Upper lobe of left lung (tissue), 6 donors: ENCODE results near the gene TCTN3. TPM values are rescaled to one million over a fixed set of nuclear protein-coding genes. Genes with fewer than 3 reads are reported as not detected.
A peak's percentile ranks its signal among the peaks of the same experiment; 100 is the strongest.

Experiments
- ATAC-seq, 2 donors: fragments of 200-7000 bp; cut with Tn5 transposase; one replicate each; pipeline ENCODE4 v1.9.1; 2022; ENCODE audit warnings: mild to moderate bottlenecking in 2 of 2, moderate library complexity in 2 of 2; ENCODE audit not compliant: low FRiP score in 2 of 2
- DNase-seq, 2 donors: peaks; one replicate each; pipeline ENCODE4 v3.0.0-alpha.2; 2019 to 2020
- H3K27ac ChIP-seq, 4 donors: fragments of 200-600 bp; sonication (generic); one replicate each; pipeline ENCODE4 v1.5.1; 2016 to 2019
- H3K27me3 ChIP-seq, 4 donors: fragments of 200-600 bp; sonication (generic); one replicate each; pipeline ENCODE4 v1.5.1; 2017 to 2019
- H3K36me3 ChIP-seq, 4 donors: fragments of 200-600 bp; sonication (generic); one replicate each; pipeline ENCODE4 v1.5.1; 2016 to 2019
- H3K4me1 ChIP-seq, 4 donors: fragments of 200-600 bp; sonication (generic); one replicate each; pipeline ENCODE4 v1.5.1; 2018 to 2019
- H3K4me3 ChIP-seq, 4 donors: fragments of 200-600 bp; sonication (generic); one replicate each; pipeline ENCODE4 v1.5.1; 2017 to 2019; ENCODE audit warnings: mild to moderate bottlenecking in 2 of 4, moderate library complexity in 1 of 4
- H3K9me3 ChIP-seq, 4 donors: fragments of 200-600 bp; sonication (generic); one replicate each; pipeline ENCODE4 v1.5.1; 2018 to 2019
- EP300 ChIP-seq, 4 donors: sonication (generic); formaldehyde crosslinking; IDR thresholded peaks; one replicate each; pipeline ENCODE4 v1.5.1; 2017; ENCODE audit warnings: antibody characterized with exemption in 4 of 4, control low read depth in 2 of 4
- POLR2A ChIP-seq, 4 donors: fragments of 450-650 bp; IDR thresholded peaks; one replicate each; pipeline ENCODE4 v1.5.1; 2016 to 2017; ENCODE audit warnings: antibody characterized with exemption in 4 of 4, mild to moderate bottlenecking in 2 of 4
- POLR2AphosphoS5 ChIP-seq, 2 donors: sonication (generic); formaldehyde crosslinking; IDR thresholded peaks; one replicate each; pipeline ENCODE4 v1.5.1; 2017; ENCODE audit warnings: antibody characterized with exemption in 2 of 2
- WGBS, 2 donors: methylation state at CpG; one replicate each; pipeline ENCODE4 v1.1.5; 2017 to 2018; 5-methylcytosine and 5-hydroxymethylcytosine counted together
- total RNA-seq, 6 donors: library from RNA; depleted of rRNA in 4 of 6; stranded (reverse); fragments of >200 nt in 4 of 6; gene quantifications; one replicate each; pipeline versions ENCODE4 v1.1.0 to v1.2.1, GENCODE V29; 2016 to 2021
- TF ChIP-seq, protein P1 (sequence below), 6 experiments: fragments of 450-650 bp in 4 of 6; fragments of 200-600 bp in 2 of 6; sonication (generic) in 2 of 6; IDR thresholded peaks; one replicate each; pipeline ENCODE4 v1.5.1; 2016 to 2019; ENCODE audit warnings: antibody characterized with exemption in 6 of 6
- donor health status: DM: no; HTN: no; CAD: no; lungs with moderate emphysema.
- donor health status: DM: no; HTN: yes; CAD: no; lungs with severe emphysema.

Gene TCTN3
- total RNA-seq, 6 donors from 2014 or later, result 12.6 to 27.6 (median 25.5) TPM

DNA sequence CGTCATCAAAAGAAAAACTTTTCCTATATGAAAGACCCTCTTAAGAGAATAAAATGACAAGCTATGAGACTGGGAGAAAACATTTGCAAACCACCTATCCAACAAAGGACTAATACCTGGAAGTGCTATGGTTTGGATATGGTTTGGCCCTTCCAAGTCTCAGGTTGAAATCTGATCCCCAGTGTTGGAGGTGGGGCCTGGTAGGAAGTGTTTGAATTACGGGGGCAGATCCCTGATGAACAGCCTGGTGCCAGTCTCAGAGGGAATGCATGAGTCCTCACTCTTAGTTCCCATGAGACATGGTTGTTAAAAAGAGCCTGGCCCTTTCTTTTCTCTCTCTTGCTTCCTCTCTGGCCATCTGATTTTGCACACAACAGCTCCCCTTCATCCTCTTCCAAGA lies 43.5 kb downstream of the TCTN3 start:
- Histone ChIP-seq H3K9me3 (no peaks in the 10 kb centered on the region), H3K36me3 (peaks cover 2 to 30% (median 12%) of the 10 kb centered on the region in 4 donors), H3K27ac (no peak overlapping the region), H3K27me3 (no peaks in the 10 kb centered on the region), H3K4me3 (no peak overlapping the region), H3K4me1 (peaks cover 0 to 2% (median 0%) of the 10 kb centered on the region in 4 donors)
- no peak for TF ChIP-seq POLR2AphosphoS5 (IDR thresholded peaks at IDR 0.05)
- no peak for TF ChIP-seq POLR2A (IDR thresholded peaks at IDR 0.05)
- TF ChIP-seq, protein P1, sequence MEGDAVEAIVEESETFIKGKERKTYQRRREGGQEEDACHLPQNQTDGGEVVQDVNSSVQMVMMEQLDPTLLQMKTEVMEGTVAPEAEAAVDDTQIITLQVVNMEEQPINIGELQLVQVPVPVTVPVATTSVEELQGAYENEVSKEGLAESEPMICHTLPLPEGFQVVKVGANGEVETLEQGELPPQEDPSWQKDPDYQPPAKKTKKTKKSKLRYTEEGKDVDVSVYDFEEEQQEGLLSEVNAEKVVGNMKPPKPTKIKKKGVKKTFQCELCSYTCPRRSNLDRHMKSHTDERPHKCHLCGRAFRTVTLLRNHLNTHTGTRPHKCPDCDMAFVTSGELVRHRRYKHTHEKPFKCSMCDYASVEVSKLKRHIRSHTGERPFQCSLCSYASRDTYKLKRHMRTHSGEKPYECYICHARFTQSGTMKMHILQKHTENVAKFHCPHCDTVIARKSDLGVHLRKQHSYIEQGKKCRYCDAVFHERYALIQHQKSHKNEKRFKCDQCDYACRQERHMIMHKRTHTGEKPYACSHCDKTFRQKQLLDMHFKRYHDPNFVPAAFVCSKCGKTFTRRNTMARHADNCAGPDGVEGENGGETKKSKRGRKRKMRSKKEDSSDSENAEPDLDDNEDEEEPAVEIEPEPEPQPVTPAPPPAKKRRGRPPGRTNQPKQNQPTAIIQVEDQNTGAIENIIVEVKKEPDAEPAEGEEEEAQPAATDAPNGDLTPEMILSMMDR (IDR thresholded peaks at IDR 0.05), result no peak
- TF ChIP-seq EP300 (IDR thresholded peaks at IDR 0.05), result no peak
- ATAC-seq, result no peak
- 81 to 85% methylated on average over 2 of the region's 2 CpGs for WGBS, 2 donors
- DNase-seq, result no peak

DNA sequence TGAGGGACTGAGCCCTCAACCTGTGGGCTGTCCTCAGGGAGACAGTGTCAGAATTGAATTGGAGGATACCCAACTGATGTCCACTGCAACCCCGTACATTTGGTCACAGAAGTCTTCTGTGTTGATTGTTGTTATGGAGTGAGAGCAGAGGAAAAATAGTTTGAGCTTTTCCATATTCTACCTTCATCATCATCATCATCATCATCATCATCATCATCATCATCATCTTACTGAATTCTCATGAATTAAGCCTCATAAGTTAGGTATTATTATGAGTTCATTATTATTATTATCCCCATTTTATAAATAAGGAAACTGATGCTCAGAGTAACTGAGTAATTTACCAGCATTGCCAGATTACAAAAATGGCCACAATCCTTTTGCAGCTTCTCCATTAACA lies 45.6 kb downstream of the TCTN3 start:
- WGBS, 2 donors, result 96 to 100% methylated on average over 1 of the region's 1 CpG
- DNase-seq (no peak), ATAC-seq (no peak)
- Histone ChIP-seq H3K4me3 (no peak overlapping the region), H3K9me3 (no peaks in the 10 kb centered on the region), H3K36me3 (peaks cover 2 to 30% (median 12%) of the 10 kb centered on the region in 4 donors), H3K27ac (no peak overlapping the region), H3K27me3 (no peaks in the 10 kb centered on the region), H3K4me1 (no peaks in the 10 kb centered on the region)
- no peak for TF ChIP-seq POLR2A (IDR thresholded peaks at IDR 0.05)
- no peak for TF ChIP-seq POLR2AphosphoS5 (IDR thresholded peaks at IDR 0.05)
- TF ChIP-seq, protein P1 (IDR thresholded peaks at IDR 0.05), result no peak
- no peak for TF ChIP-seq EP300 (IDR thresholded peaks at IDR 0.05)

- Histone ChIP-seq H3K27me3 (no peaks in the 10 kb centered on the region), H3K27ac (no peak overlapping the region), H3K36me3 (peaks cover 4 to 34% (median 16%) of the 10 kb centered on the region in 4 donors), H3K4me3 (no peak overlapping the region), H3K4me1 (no peaks in the 10 kb centered on the region), H3K9me3 (no peaks in the 10 kb centered on the region)
- 86 to 93% methylated on average over 1 of the region's 1 CpG for WGBS, 2 donors
- TF ChIP-seq, protein P1 (IDR thresholded peaks at IDR 0.05), result no peak
- TF ChIP-seq POLR2AphosphoS5 (IDR thresholded peaks at IDR 0.05) (no peak), EP300 (IDR thresholded peaks at IDR 0.05) (no peak), POLR2A (IDR thresholded peaks at IDR 0.05) (no peak)
- DNase-seq (no peak), ATAC-seq (peak in 1 of 2 donors; percentile 10)
These were observed 47.6 kb downstream of the TCTN3 start for GRCh38 chr10:95646160-95646559.

- DNase-seq (no peak), ATAC-seq (no peak)
- TF ChIP-seq, protein P1 (IDR thresholded peaks at IDR 0.05), result no peak
- TF ChIP-seq POLR2A (IDR thresholded peaks at IDR 0.05), result no peak
- TF ChIP-seq EP300 (IDR thresholded peaks at IDR 0.05), result no peak
- no peak for TF ChIP-seq POLR2AphosphoS5 (IDR thresholded peaks at IDR 0.05)
- WGBS, 2 donors, result 58 to 68% methylated on average over 1 of the region's 1 CpG
- Histone ChIP-seq H3K4me3 (no peak overlapping the region), H3K36me3 (peaks cover 4 to 38% (median 19%) of the 10 kb centered on the region in 4 donors), H3K4me1 (no peaks in the 10 kb centered on the region), H3K27me3 (no peaks in the 10 kb centered on the region), H3K27ac (no peak overlapping the region), H3K9me3 (no peaks in the 10 kb centered on the region)
These were observed 48.8 kb downstream of the TCTN3 start for GRCh38 chr10:95644901-95645300.

GRCh38 chr10:95640891-95641315 lies 52.8 kb downstream of the TCTN3 start:
- no peaks in the 10 kb centered on the region for H3K27me3 ChIP-seq
- H3K36me3 ChIP-seq, result peaks cover 4 to 63% (median 19%) of the 10 kb centered on the region in 4 donors

More at GRCh38 chr10:95640891-95641315, 52.8 kb downstream of the TCTN3 start:
- DNase-seq (no peak), ATAC-seq (no peak)
- H3K27ac ChIP-seq, result no peak overlapping the region
- no peak for TF ChIP-seq EP300 (IDR thresholded peaks at IDR 0.05)
- TF ChIP-seq POLR2AphosphoS5 (IDR thresholded peaks at IDR 0.05), result no peak
- no peak for TF ChIP-seq POLR2A (IDR thresholded peaks at IDR 0.05)
- TF ChIP-seq, protein P1 (IDR thresholded peaks at IDR 0.05), result no peak
- 95 to 100% methylated on average over 1 of the region's 1 CpG for whole genome bisulfite sequencing, 2 donors
- no peak overlapping the region for H3K4me3 ChIP-seq
- H3K4me1 ChIP-seq, result no peaks in the 10 kb centered on the region
- H3K9me3 ChIP-seq, result no peaks in the 10 kb centered on the region
